H9 (cell line): ENCODE data around the gene CHN2. TPM values are rescaled to one million over a fixed set of nuclear protein-coding genes. Genes with fewer than 3 reads are reported as not detected.

ENCODE experiments used
- DNase-seq: peaks from one replicate; pipeline ENCODE4 v3.0.0-alpha.2; 2017
- H2AFZ ChIP-seq: one replicate; pipeline ENCODE4 v1.6.1; 2013; ENCODE audit warnings: mild to moderate bottlenecking, low read length, control low read depth, moderate library complexity
- H2AK5ac ChIP-seq: 2 replicates; pipeline ENCODE4 v1.6.1; 2013; ENCODE audit warnings: low read length, control low read depth, mixed read lengths; ENCODE audit not compliant: insufficient read length
- H2BK120ac ChIP-seq: one replicate; pipeline ENCODE4 v1.6.1; 2013; ENCODE audit warnings: low read depth, mild to moderate bottlenecking, low read length, control low read depth, inconsistent platforms; ENCODE audit not compliant: poor library complexity, severe bottlenecking
- H2BK12ac ChIP-seq: 2 replicates; pipeline ENCODE4 v1.6.1; 2013; ENCODE audit warnings: low read length, control low read depth, mixed read lengths, low read depth; ENCODE audit not compliant: insufficient read length
- H2BK15ac ChIP-seq: 2 replicates; pipeline ENCODE4 v1.6.1; 2013; ENCODE audit warnings: low read depth, low read length, control low read depth
- H2BK20ac ChIP-seq: one replicate; pipeline ENCODE4 v1.6.1; 2013; ENCODE audit warnings: low read depth, mild to moderate bottlenecking, low read length, control low read depth, inconsistent platforms; ENCODE audit not compliant: poor library complexity, severe bottlenecking
- H2BK5ac ChIP-seq: 2 replicates; pipeline ENCODE4 v1.6.1; 2013; ENCODE audit warnings: low read length, control low read depth, mixed read lengths; ENCODE audit not compliant: insufficient read length
- H3K14ac ChIP-seq: 2 replicates; pipeline ENCODE4 v1.6.1; 2013; ENCODE audit warnings: low read length, control low read depth; ENCODE audit not compliant: insufficient read depth
- H3K18ac ChIP-seq: 2 replicates; pipeline ENCODE4 v1.6.1; 2013; ENCODE audit warnings: low read depth, mild to moderate bottlenecking, mixed read lengths, low read length, control low read depth; ENCODE audit not compliant: insufficient read length
- H3K23ac ChIP-seq: 2 replicates; pipeline ENCODE4 v1.6.1; 2013; ENCODE audit warnings: low read length, control low read depth, mixed read lengths, low read depth; ENCODE audit not compliant: insufficient read length
- H3K23me2 ChIP-seq: 2 replicates; pipeline ENCODE4 v1.6.1; 2013; ENCODE audit warnings: low read depth, mild to moderate bottlenecking, mixed read lengths, low read length, control low read depth; ENCODE audit not compliant: insufficient read length, poor library complexity, severe bottlenecking
- H3K27ac ChIP-seq: 2 replicates; pipeline ENCODE4 v1.5.1; 2013; ENCODE audit warnings: low read length, control low read depth, mixed read lengths, low read depth; ENCODE audit not compliant: insufficient read length
- H3K27me3 ChIP-seq: 2 replicates; pipeline ENCODE4 v1.6.1; 2013; ENCODE audit warnings: low read length, control low read depth, inconsistent platforms; ENCODE audit not compliant: insufficient read depth
- H3K4ac ChIP-seq: 2 replicates; pipeline ENCODE4 v1.6.1; 2013; ENCODE audit warnings: low read depth, mild to moderate bottlenecking, control low read depth, inconsistent platforms, low read length, moderate library complexity
- H3K4me1 ChIP-seq: 2 replicates; pipeline ENCODE4 v1.6.1; 2013; ENCODE audit warnings: low read length, control low read depth, inconsistent platforms; ENCODE audit not compliant: insufficient read depth
- H3K4me2 ChIP-seq: 2 replicates; pipeline ENCODE4 v1.6.1; 2013; ENCODE audit warnings: low read length, control low read depth, mixed read lengths; ENCODE audit not compliant: insufficient read length, insufficient read depth
- H3K56ac ChIP-seq: 2 replicates; pipeline ENCODE4 v1.6.1; 2013; ENCODE audit warnings: low read depth, mild to moderate bottlenecking, mixed read lengths, low read length, control low read depth; ENCODE audit not compliant: insufficient read length
- H3K79me1 ChIP-seq: 2 replicates; pipeline ENCODE4 v1.6.1; 2013; ENCODE audit warnings: low read depth, mild to moderate bottlenecking, moderate library complexity, low read length, control low read depth, inconsistent platforms; ENCODE audit not compliant: insufficient read depth, poor library complexity, severe bottlenecking
- H3K79me2 ChIP-seq: 2 replicates; pipeline ENCODE4 v1.6.1; 2013; ENCODE audit warnings: low read length, control low read depth, inconsistent platforms; ENCODE audit not compliant: insufficient read depth
- H3K9ac ChIP-seq: 2 replicates; pipeline ENCODE4 v1.6.1; 2013; ENCODE audit warnings: low read length, control low read depth, mixed read lengths; ENCODE audit not compliant: insufficient read length; ENCODE audit errors: extremely low read depth
- H3K9me3 ChIP-seq: one replicate; pipeline ENCODE4 v1.6.1; 2013; ENCODE audit warnings: low read depth, low read length, inconsistent platforms; ENCODE audit not compliant: control insufficient read depth
- H3T11ph ChIP-seq: one replicate; pipeline ENCODE4 v1.6.1; 2013; ENCODE audit warnings: mild to moderate bottlenecking, low read length, control low read depth, inconsistent platforms
- H4K20me1 ChIP-seq: one replicate; pipeline ENCODE4 v1.6.1; 2013; ENCODE audit not compliant: control insufficient read depth, insufficient read length, insufficient read depth
- H4K5ac ChIP-seq: 2 replicates; pipeline ENCODE4 v1.6.1; 2013; ENCODE audit warnings: low read depth, mild to moderate bottlenecking, mixed read lengths, low read length, control low read depth; ENCODE audit not compliant: insufficient read length
- H4K8ac ChIP-seq: replicated peaks from 2 replicates; pipeline ENCODE4 v1.6.1; 2013; ENCODE audit warnings: low read length, control low read depth, mixed read lengths, low read depth; ENCODE audit not compliant: insufficient read length
- H4K91ac ChIP-seq: 2 replicates; pipeline ENCODE4 v1.6.1; 2013; ENCODE audit warnings: low read depth, mild to moderate bottlenecking, moderate library complexity, mixed read lengths, low read length, control low read depth; ENCODE audit not compliant: insufficient read length
- H3K27ac Mint-ChIP-seq, 3 experiments: 2 replicates in 2 of 3; 3 replicates in 1 of 3; pipeline ENCODE4 v1.8.0; 2020 to 2021; ENCODE audit warnings: mixed read lengths in 3 of 3, mild to moderate bottlenecking in 1 of 3, moderate library complexity in 1 of 3
- H3K27me3 Mint-ChIP-seq: 2 replicates; pipeline ENCODE4 v1.8.0; 2021; ENCODE audit warnings: low read depth, mild to moderate bottlenecking, moderate library complexity, mixed read lengths
- H3K36me3 Mint-ChIP-seq, 3 experiments: 2 replicates in 2 of 3; 3 replicates in 1 of 3; pipeline ENCODE4 v1.8.0; 2020 to 2021; ENCODE audit warnings: low read depth in 3 of 3, mixed read lengths in 3 of 3; ENCODE audit not compliant: insufficient read depth in 1 of 3
- H3K4me1 Mint-ChIP-seq, 2 experiments: 2 replicates each; pipeline ENCODE4 v1.8.0; 2020; ENCODE audit warnings: mixed read lengths in 2 of 2
- H3K4me3 Mint-ChIP-seq, 2 experiments: 2 replicates in 1 of 2; 3 replicates in 1 of 2; pipeline ENCODE4 v1.8.0; 2020 to 2021; ENCODE audit warnings: mild to moderate bottlenecking in 2 of 2, mixed read lengths in 2 of 2, moderate library complexity in 1 of 2
- H3K9me3 Mint-ChIP-seq, 2 experiments: 2 replicates in 1 of 2; 3 replicates in 1 of 2; pipeline ENCODE4 v1.8.0; 2020; ENCODE audit warnings: mild to moderate bottlenecking in 2 of 2, mixed read lengths in 2 of 2, moderate library complexity in 1 of 2
- WGBS: extraction: QIAGEN DNeasy Blood & Tissue Kit; methylation state at CpG from one replicate; pipeline ENCODE4 v1.1.7; 2013; ENCODE audit warnings: missing lambda C conversion rate, low lambda C conversion rate, mixed read lengths; ENCODE audit not compliant: insufficient read length; ENCODE audit errors: extremely low coverage; 5-methylcytosine and 5-hydroxymethylcytosine counted together
- total RNA-seq: library from RNA; stranded (reverse); gene quantifications from 2 replicates; pipeline ENCODE4 v1.2.1, GENCODE V29; 2021
- TF ChIP-seq, protein P1 (sequence below): fragments of 200-600 bp; sonication (generic); conservative IDR thresholded peaks from 3 replicates; pipeline ENCODE4 v1.8.0; 2021; ENCODE audit warnings: antibody characterized with exemption, mild to moderate bottlenecking

Gene CHN2
- total RNA-seq, 1 experiment from 2014 or later = 3.3 TPM

DNA sequence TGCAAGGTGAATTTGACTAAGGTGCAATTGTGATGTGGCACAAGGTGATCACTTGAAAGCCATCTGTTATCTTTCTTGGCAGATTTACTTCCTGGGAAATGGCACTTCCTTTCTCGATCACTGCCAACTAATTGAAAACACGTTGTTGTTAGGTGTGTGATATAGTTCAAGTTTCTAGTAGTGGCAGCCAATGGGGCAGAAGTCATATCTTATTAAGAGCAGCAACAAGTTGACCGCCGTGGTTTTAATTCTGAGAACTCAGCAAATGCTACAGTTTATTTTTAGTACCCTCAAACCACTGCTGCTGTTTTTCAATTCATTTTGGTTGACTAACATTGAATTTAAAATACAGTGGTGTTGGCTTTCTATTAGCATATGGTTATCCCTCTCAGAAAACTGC lies 1.6 kb downstream of the CHN2 start:
- Histone ChIP-seq H3K9ac (no peak overlapping the region), H3K23ac (no peak overlapping the region), H2BK12ac (no peak overlapping the region), H3K18ac (no peak overlapping the region), H2AFZ (no peak overlapping the region), H3K23me2 (peaks cover 18% of the 10 kb centered on the region), H4K8ac (no peak overlapping the region), H3K56ac (no peak overlapping the region), H3K27ac (no peak overlapping the region), H3K14ac (no peak overlapping the region), H3K27me3 (peaks cover 29% of the 10 kb centered on the region; the same call in 1 of the 2 replicates), H4K20me1 (no peaks in the 10 kb centered on the region), H3K9me3 (no peaks in the 10 kb centered on the region), H3K4me2 (no peak overlapping the region), H4K91ac (no peak overlapping the region), H3K79me1 (no peaks in the 10 kb centered on the region), H2BK20ac (no peak overlapping the region), H2BK120ac (no peak overlapping the region), H3K4ac (no peak overlapping the region), H2BK15ac (no peak overlapping the region), H4K5ac (no peak overlapping the region), H3K4me1 (peaks cover 7% of the 10 kb centered on the region), H3K79me2 (no peaks in the 10 kb centered on the region), H3T11ph (no peak overlapping the region), H2BK5ac (no peak overlapping the region), H2AK5ac (no peak overlapping the region)
- DNase-seq = no peak
- H3K27ac Mint-ChIP-seq = no peak overlapping the region
- H3K36me3 Mint-ChIP-seq = no peaks in the 10 kb centered on the region
- TF ChIP-seq, protein P1, sequence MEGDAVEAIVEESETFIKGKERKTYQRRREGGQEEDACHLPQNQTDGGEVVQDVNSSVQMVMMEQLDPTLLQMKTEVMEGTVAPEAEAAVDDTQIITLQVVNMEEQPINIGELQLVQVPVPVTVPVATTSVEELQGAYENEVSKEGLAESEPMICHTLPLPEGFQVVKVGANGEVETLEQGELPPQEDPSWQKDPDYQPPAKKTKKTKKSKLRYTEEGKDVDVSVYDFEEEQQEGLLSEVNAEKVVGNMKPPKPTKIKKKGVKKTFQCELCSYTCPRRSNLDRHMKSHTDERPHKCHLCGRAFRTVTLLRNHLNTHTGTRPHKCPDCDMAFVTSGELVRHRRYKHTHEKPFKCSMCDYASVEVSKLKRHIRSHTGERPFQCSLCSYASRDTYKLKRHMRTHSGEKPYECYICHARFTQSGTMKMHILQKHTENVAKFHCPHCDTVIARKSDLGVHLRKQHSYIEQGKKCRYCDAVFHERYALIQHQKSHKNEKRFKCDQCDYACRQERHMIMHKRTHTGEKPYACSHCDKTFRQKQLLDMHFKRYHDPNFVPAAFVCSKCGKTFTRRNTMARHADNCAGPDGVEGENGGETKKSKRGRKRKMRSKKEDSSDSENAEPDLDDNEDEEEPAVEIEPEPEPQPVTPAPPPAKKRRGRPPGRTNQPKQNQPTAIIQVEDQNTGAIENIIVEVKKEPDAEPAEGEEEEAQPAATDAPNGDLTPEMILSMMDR = no peak
- H3K9me3 Mint-ChIP-seq = no peaks in the 10 kb centered on the region
- H3K27me3 Mint-ChIP-seq = peaks cover 69% of the 10 kb centered on the region
- H3K4me3 Mint-ChIP-seq = no peak overlapping the region
- WGBS = no CpG with 5 or more reads among the region's 4 CpGs
- H3K4me1 Mint-ChIP-seq = peaks cover 28 to 36% of the 10 kb centered on the region in 2 experiments
